HG03097 (cell line): Measurements from ENCODE around the gene TMIGD1.
"Not testable (repeated sequence)": the region's sequence is repeated elsewhere in the genome, so short reads cannot be mapped to it uniquely, and the experiment has no call there.

Experiments
- ATAC-seq: cut with Tn5 transposase; IDR thresholded peaks from one replicate; pipeline ENCODE4 v1.9.1; 2021; ENCODE audit not compliant: unreplicated experiment, low FRiP score

Gene TMIGD1

GRCh38 chr17:30358055-30358760, 24.4 kb upstream of the TMIGD1 start:
- no peak for ATAC-seq

- ATAC-seq = no peak
Measured at GRCh38 chr17:30357476-30357875, 23.6 kb upstream of the TMIGD1 start.

GRCh38 chr17:30354701-30355100, 20.8 kb upstream of the TMIGD1 start:
- no peak for ATAC-seq

- ATAC-seq = no peak
Measured at GRCh38 chr17:30352240-30352814, 18.5 kb upstream of the TMIGD1 start.

GRCh38 chr17:30351735-30352134, 17.9 kb upstream of the TMIGD1 start:
- no peak for ATAC-seq

GRCh38 chr17:30351263-30351662, 17.4 kb upstream of the TMIGD1 start:
- ATAC-seq = not testable (repeated sequence)

GRCh38 chr17:30349252-30349651, 15.4 kb upstream of the TMIGD1 start:
- no peak for ATAC-seq

- ATAC-seq = no peak
Measured at GRCh38 chr17:30347488-30347887, 13.6 kb upstream of the TMIGD1 start.

- ATAC-seq = no peak
Measured at GRCh38 chr17:30346221-30346795, 12.5 kb upstream of the TMIGD1 start.

GRCh38 chr17:30345527-30346075, 11.7 kb upstream of the TMIGD1 start:
- no peak for ATAC-seq

- no peak for ATAC-seq
Measured at GRCh38 chr17:30345089-30345433, 11.2 kb upstream of the TMIGD1 start.

GRCh38 chr17:30344283-30345088, 10.6 kb upstream of the TMIGD1 start:
- no peak for ATAC-seq

- ATAC-seq = no peak
Measured at GRCh38 chr17:30343796-30344195, 9.9 kb upstream of the TMIGD1 start.

- ATAC-seq = not testable (repeated sequence)
Measured at GRCh38 chr17:30343244-30343643, 9.4 kb upstream of the TMIGD1 start.

GRCh38 chr17:30341703-30342249, 7.9 kb upstream of the TMIGD1 start:
- no peak for ATAC-seq

- ATAC-seq = no peak
Measured at GRCh38 chr17:30340801-30341356, 7.0 kb upstream of the TMIGD1 start.

GRCh38 chr17:30339086-30339485, 5.2 kb upstream of the TMIGD1 start:
- no peak for ATAC-seq

GRCh38 chr17:30337393-30337999, 3.6 kb upstream of the TMIGD1 start:
- no peak for ATAC-seq

- ATAC-seq = no peak
Measured at GRCh38 chr17:30336369-30337171, 2.7 kb upstream of the TMIGD1 start.
